DMS153 treated with DMSO at 0.1 percent for 48 hours (cell line): Measurements from ENCODE around the gene RIOK3.
"Not testable (repeated sequence)": the region's sequence is repeated elsewhere in the genome, so short reads cannot be mapped to it uniquely, and the experiment has no call there.

Source experiments
- DNase-seq: peaks from one replicate; lab custom pipeline; 2025; ENCODE audit not compliant: unreplicated experiment; lab: John Stamatoyannopoulos, UW

The RIOK3 gene

GRCh38 chr18:23451011-23451410, 2.1 kb upstream of the RIOK3 start:
- DNase-seq, result no peak

GRCh38 chr18:23451491-23451890, 1.6 kb upstream of the RIOK3 start:
- no peak for DNase-seq

- no peak for DNase-seq
Measured at GRCh38 chr18:23452347-23452727, 750 bp upstream of the RIOK3 start.

GRCh38 chr18:23453680-23454058, 582 bp downstream of the RIOK3 start:
- no peak for DNase-seq

- DNase-seq, result no peak
Measured at GRCh38 chr18:23456835-23457234, 3.7 kb downstream of the RIOK3 start.

GRCh38 chr18:23458830-23459529, 5.9 kb downstream of the RIOK3 start:
- DNase-seq, result no peak

- DNase-seq, result no peak
Measured at GRCh38 chr18:23459530-23459921, 6.4 kb downstream of the RIOK3 start.

- no peak for DNase-seq
Measured at GRCh38 chr18:23460285-23461273, 7.5 kb downstream of the RIOK3 start.

- DNase-seq, result no peak
Measured at GRCh38 chr18:23462876-23463275, 9.8 kb downstream of the RIOK3 start.

- DNase-seq, result no peak
Measured at GRCh38 chr18:23468753-23469459, 15.8 kb downstream of the RIOK3 start.

GRCh38 chr18:23470620-23471387, 17.7 kb downstream of the RIOK3 start:
- no peak for DNase-seq

- no peak for DNase-seq
Measured at GRCh38 chr18:23471486-23471885, 18.4 kb downstream of the RIOK3 start.

- no peak for DNase-seq
Measured at GRCh38 chr18:23479829-23480505, 26.9 kb downstream of the RIOK3 start.

- DNase-seq, result no peak
Measured at GRCh38 chr18:23484561-23485182, 31.6 kb downstream of the RIOK3 start.

- DNase-seq, result no peak
Measured at GRCh38 chr18:23485386-23485785, 32.3 kb downstream of the RIOK3 start.

GRCh38 chr18:23487738-23488570, 34.9 kb downstream of the RIOK3 start:
- no peak for DNase-seq

- DNase-seq, result not testable (repeated sequence)
Measured at GRCh38 chr18:23489586-23489985, 36.5 kb downstream of the RIOK3 start.

- no peak for DNase-seq
Measured at GRCh38 chr18:23493654-23494053, 40.6 kb downstream of the RIOK3 start.

- DNase-seq, result no peak
Measured at GRCh38 chr18:23494992-23495391, 41.9 kb downstream of the RIOK3 start.
